HG02678 (cell line): ENCODE data around the gene E2F2.
A peak's percentile ranks its signal among the peaks of the same experiment; 100 is the strongest.

ENCODE experiments used
- ATAC-seq: cut with Tn5 transposase; IDR thresholded peaks from one replicate; pipeline ENCODE4 v1.9.1; 2021; ENCODE audit warnings: mild to moderate bottlenecking, moderate library complexity; ENCODE audit not compliant: unreplicated experiment

E2F2 gene

GRCh38 chr1:23530747-23531561, at the start of gene E2F2:
Gene E2F2, minus strand, starts transcription at chr1:23531233. Its CDS starts 440 bp downstream, at chr1:23530793.
- peak; percentile 52 for ATAC-seq

- ATAC-seq: no peak
Measured at GRCh38 chr1:23578997-23579363, 47.9 kb upstream of the E2F2 start.

- no peak for ATAC-seq
Measured at GRCh38 chr1:23578311-23578996, 47.4 kb upstream of the E2F2 start.

- ATAC-seq: peak; percentile 88
Measured at GRCh38 chr1:23577056-23578004, 46.3 kb upstream of the E2F2 start.

- ATAC-seq: no peak
Measured at GRCh38 chr1:23576338-23577055, 45.5 kb upstream of the E2F2 start.

GRCh38 chr1:23575226-23575810, 44.3 kb upstream of the E2F2 start:
- no peak for ATAC-seq

- ATAC-seq: peak; percentile 41
Measured at GRCh38 chr1:23574265-23574754, 43.3 kb upstream of the E2F2 start.

- no peak for ATAC-seq
Measured at GRCh38 chr1:23573574-23574182, 42.6 kb upstream of the E2F2 start.

- ATAC-seq: no peak
Measured at GRCh38 chr1:23571465-23571864, 40.4 kb upstream of the E2F2 start.

GRCh38 chr1:23570001-23570691, 39.1 kb upstream of the E2F2 start:
- ATAC-seq: no peak

GRCh38 chr1:23568608-23569383, 37.8 kb upstream of the E2F2 start:
- no peak for ATAC-seq

- no peak for ATAC-seq
Measured at GRCh38 chr1:23567996-23568607, 37.1 kb upstream of the E2F2 start.

GRCh38 chr1:23567629-23567995, 36.6 kb upstream of the E2F2 start:
- ATAC-seq: no peak

GRCh38 chr1:23566304-23566703, 35.3 kb upstream of the E2F2 start:
- ATAC-seq: no peak

GRCh38 chr1:23565776-23566175, 34.7 kb upstream of the E2F2 start:
- ATAC-seq: no peak

GRCh38 chr1:23564529-23565122, 33.6 kb upstream of the E2F2 start:
- no peak for ATAC-seq

GRCh38 chr1:23563755-23564374, 32.8 kb upstream of the E2F2 start:
- no peak for ATAC-seq
